MM.1S (cell line): Measurements from ENCODE around the gene PRSS36.

Experiments
- CTCF ChIP-seq: fragments of 300-600 bp; sonication (generic); IDR thresholded peaks from 2 replicates; pipeline ENCODE4 v1.5.1; 2016; ENCODE audit warnings: antibody characterized with exemption, low read length, mixed read lengths
- EZH2phosphoT487 ChIP-seq: fragments of 300-600 bp; sonication (generic); IDR thresholded peaks from 2 replicates; pipeline ENCODE4 v1.6.1; 2018; ENCODE audit warnings: antibody characterized with exemption, low read length

- TF ChIP-seq CTCF: no peak
- TF ChIP-seq EZH2phosphoT487: no peak
Observed at GRCh38 chr16:31111881-31112466, 37.9 kb downstream of the PRSS36 start.
